ENCODE results near the gene PGLYRP2. TPM values are rescaled to one million over a fixed set of nuclear protein-coding genes. Genes with fewer than 3 reads are reported as not detected.

PGLYRP2 gene
- total and polyA plus RNA-seq, 12 donors: not detected

DNA sequence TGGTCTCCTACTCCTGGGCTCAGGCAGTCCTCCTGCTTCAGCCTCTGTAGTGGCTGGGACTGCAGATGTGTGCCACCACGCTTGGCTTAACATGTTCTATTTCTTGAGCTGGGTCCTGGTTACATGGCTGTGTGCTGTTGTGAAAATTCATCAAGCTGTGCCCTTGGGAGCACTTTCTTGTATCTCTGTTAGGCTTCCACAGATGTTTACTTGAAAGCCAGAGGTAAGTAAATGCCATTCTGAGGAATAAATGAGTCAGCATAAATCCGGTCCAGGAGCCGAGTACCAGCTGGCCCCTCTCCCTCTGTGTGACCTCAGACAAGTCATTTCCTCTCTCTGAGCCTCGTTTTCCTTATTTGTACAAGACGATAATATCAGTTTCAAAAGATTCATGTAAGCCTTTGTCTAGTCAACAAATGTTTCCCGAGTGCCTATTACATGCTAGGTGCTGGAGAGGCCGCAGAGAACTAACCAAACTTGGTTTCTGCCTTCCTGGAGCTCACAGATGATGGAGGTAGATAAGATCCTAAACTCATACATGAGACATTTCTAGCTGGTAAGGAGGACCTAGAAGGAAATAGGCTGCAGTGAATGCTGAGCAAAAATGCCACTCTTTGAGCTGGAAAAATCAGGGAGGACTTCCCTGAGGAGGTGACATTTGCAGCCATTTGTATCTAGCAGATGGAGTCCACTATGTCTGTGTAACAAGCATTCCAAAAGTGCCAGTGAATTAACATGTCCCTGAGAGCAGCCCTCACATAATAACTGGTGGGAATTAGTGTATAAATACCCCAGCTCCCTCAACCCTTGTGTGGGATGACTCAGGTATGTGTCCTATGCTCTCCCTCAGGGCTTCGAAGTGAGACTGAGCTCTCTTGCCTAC is 12.2 kb downstream of the PGLYRP2 start:
- WGBS, 2 donors: 44 to 61% methylated on average over 8 of the region's 8 CpGs
- TF ChIP-seq, protein P1, sequence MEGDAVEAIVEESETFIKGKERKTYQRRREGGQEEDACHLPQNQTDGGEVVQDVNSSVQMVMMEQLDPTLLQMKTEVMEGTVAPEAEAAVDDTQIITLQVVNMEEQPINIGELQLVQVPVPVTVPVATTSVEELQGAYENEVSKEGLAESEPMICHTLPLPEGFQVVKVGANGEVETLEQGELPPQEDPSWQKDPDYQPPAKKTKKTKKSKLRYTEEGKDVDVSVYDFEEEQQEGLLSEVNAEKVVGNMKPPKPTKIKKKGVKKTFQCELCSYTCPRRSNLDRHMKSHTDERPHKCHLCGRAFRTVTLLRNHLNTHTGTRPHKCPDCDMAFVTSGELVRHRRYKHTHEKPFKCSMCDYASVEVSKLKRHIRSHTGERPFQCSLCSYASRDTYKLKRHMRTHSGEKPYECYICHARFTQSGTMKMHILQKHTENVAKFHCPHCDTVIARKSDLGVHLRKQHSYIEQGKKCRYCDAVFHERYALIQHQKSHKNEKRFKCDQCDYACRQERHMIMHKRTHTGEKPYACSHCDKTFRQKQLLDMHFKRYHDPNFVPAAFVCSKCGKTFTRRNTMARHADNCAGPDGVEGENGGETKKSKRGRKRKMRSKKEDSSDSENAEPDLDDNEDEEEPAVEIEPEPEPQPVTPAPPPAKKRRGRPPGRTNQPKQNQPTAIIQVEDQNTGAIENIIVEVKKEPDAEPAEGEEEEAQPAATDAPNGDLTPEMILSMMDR (IDR thresholded peaks at IDR 0.05): no peak
- Histone ChIP-seq H3K4me1 (peaks cover 0 to 54% (median 7%) of the 10 kb centered on the region in 9 donors), H3K27me3 (peaks cover 5 to 87% (median 56%) of the 10 kb centered on the region in 7 donors), H3K4me3 (no peak overlapping the region), H3K27ac (peak overlapping the region in 1 of 10 donors; percentile 76), H3K36me3 (peaks cover 0 to under 1% (median 0%) of the 10 kb centered on the region in 9 donors), H3K9me3 (no peaks in the 10 kb centered on the region)
- intact Hi-C loops (cut with DNase I): loop anchor here in 2 of 10 donors (10.0 kb wide), 2 partner anchors 88 to 372 kb away; no protein-coding TSS in a partner anchor
- peak in 3 of 8 donors; percentile 7 to 32 (median 31) for ATAC-seq
- DNase-seq: no peak

DNA sequence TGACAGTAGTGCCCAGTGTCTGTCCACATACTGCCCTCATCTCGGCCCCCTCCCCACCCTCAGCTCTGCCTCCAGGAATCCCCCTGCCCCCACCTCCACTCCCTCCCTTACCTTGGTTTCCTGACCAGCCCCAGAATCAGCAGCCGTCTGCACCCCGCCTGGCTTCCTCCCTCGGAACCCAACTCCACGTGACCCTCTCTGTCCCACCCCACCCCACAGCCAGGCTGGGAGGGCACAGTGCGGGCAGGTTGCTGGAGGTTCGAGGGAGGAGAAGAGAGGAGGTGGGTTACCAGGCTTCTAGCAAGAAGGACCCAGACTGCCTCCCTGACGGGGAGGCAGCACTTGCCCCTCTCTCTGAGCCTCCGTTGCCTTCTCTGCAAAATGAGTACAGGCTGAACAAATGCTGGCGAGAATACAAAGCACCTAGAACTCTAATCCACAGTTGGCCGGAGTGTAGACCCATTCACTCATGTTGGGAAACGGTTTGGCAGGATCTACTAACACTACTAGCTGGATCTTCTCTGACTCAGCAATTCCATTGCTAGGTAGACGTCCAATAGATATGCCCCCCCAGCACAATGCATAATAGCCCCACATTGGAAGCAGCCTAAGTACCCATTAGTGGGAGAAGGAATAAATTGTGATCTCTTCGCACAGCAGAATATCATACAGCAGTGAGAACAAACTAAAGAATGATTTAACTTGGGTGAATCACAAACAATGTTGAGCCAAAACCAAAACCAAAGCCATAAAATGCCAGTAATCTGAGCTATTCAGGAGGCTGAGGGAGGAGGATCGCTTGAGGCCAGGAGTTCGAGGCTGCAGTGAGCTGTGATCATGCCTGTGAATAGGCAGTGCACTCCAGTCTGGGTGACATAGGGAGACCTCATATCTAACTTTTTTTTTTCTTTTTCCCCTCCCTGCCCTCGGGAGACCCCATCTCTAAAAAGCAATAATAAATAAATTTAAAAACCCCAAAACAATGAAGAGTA is 14.6 kb downstream of the PGLYRP2 start, which contains the start of gene RASAL3:
Gene RASAL3 (minus strand): TSS at position 151 of the 992 bp plus-strand sequence. CDS start 186 bp downstream, outside the sequence.
- Histone ChIP-seq H3K27ac (peak within 1 kb of the TSS in 6 of 10 donors; percentile 9 to 94 (median 60)), H3K9me3 (no peaks in the 10 kb centered on the region), H3K36me3 (peaks cover 0 to 21% (median 0%) of the 10 kb centered on the region in 9 donors), H3K27me3 (peaks cover 5 to 69% (median 38%) of the 10 kb centered on the region in 7 donors), H3K4me3 (peak within 1 kb of the TSS in 8 of 10 donors; percentile 2 to 68 (median 46)), H3K4me1 (peaks cover 0 to 52% (median 5%) of the 10 kb centered on the region in 9 donors)
- TF ChIP-seq, protein P1 (IDR thresholded peaks at IDR 0.05): no peak
- intact Hi-C loops (cut with DNase I): loop anchor here in 3 of 10 donors (5.0 to 10.0 kb wide), 3 partner anchors 88 to 370 kb away; no protein-coding TSS in a partner anchor
- ATAC-seq (peak in 6 of 8 donors; percentile 40 to 75 (median 67)), DNase-seq (peak in 1 of 2 donors; percentile 32)
- WGBS, 2 donors: 33 to 36% methylated on average over 17 of the region's 17 CpGs

DNA sequence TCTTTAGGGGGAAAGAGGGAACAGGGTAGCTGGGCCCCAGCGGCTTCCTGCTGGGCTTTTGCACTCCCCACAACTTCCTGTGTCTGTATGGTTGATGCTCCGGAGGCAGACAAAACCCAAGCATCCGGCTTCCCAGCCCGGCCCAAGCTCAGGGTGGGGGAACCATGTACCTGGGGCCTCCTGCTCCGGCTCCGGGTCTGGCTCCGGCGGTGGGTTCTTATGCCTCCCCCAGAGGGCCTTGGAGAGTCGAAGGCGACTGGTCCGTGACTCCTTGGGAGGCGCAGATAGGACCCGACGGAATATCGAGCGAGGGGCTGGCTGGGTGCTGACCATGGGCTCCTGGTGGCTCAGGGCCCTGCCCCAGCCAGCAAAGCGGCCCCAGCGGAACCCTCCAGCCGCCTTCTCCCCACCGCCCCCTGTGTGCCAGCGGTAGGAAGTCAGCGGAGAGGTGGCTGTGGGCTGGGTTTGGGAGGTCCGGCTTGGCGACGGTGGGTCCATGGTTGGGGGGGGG is 15.4 kb downstream of the PGLYRP2 start:
- Histone ChIP-seq H3K4me1 (peaks cover 0 to 44% (median 0%) of the 10 kb centered on the region in 9 donors), H3K36me3 (peaks cover 0 to 23% (median 0%) of the 10 kb centered on the region in 9 donors), H3K27me3 (peaks cover 0 to 61% (median 33%) of the 10 kb centered on the region in 7 donors), H3K27ac (peak overlapping the region in 6 of 10 donors; percentile 9 to 94 (median 60)), H3K9me3 (no peaks in the 10 kb centered on the region), H3K4me3 (peak overlapping the region in 8 of 10 donors; percentile 2 to 68 (median 46))
- intact Hi-C loops (cut with DNase I): loop anchor here in 3 of 10 donors (5.0 to 10.0 kb wide), 3 partner anchors 88 to 369 kb away; no protein-coding TSS in a partner anchor
- DNase-seq (no peak), ATAC-seq (peak; percentile 43 to 81 (median 60))
- 28 to 29% methylated on average over 23 to 25 of the region's 25 CpGs for WGBS, 2 donors
- TF ChIP-seq, protein P1 (IDR thresholded peaks at IDR 0.05): no peak

Measured in heart right ventricle (tissue), 16 donors.